H9 (cell line): ENCODE measurements around the gene ARHGAP29. TPM values are rescaled to one million over a fixed set of nuclear protein-coding genes. Genes with fewer than 3 reads are reported as not detected.

ENCODE experiments used
- DNase-seq: peaks from one replicate; pipeline ENCODE4 v3.0.0-alpha.2; 2017
- H2AFZ ChIP-seq: one replicate; pipeline ENCODE4 v1.6.1; 2013; ENCODE audit warnings: mild to moderate bottlenecking, low read length, control low read depth, moderate library complexity
- H2AK5ac ChIP-seq: 2 replicates; pipeline ENCODE4 v1.6.1; 2013; ENCODE audit warnings: low read length, control low read depth, mixed read lengths; ENCODE audit not compliant: insufficient read length
- H2BK120ac ChIP-seq: one replicate; pipeline ENCODE4 v1.6.1; 2013; ENCODE audit warnings: low read depth, mild to moderate bottlenecking, low read length, control low read depth, inconsistent platforms; ENCODE audit not compliant: poor library complexity, severe bottlenecking
- H2BK12ac ChIP-seq: 2 replicates; pipeline ENCODE4 v1.6.1; 2013; ENCODE audit warnings: low read length, control low read depth, mixed read lengths, low read depth; ENCODE audit not compliant: insufficient read length
- H2BK15ac ChIP-seq: 2 replicates; pipeline ENCODE4 v1.6.1; 2013; ENCODE audit warnings: low read depth, low read length, control low read depth
- H2BK20ac ChIP-seq: one replicate; pipeline ENCODE4 v1.6.1; 2013; ENCODE audit warnings: low read depth, mild to moderate bottlenecking, low read length, control low read depth, inconsistent platforms; ENCODE audit not compliant: poor library complexity, severe bottlenecking
- H2BK5ac ChIP-seq: 2 replicates; pipeline ENCODE4 v1.6.1; 2013; ENCODE audit warnings: low read length, control low read depth, mixed read lengths; ENCODE audit not compliant: insufficient read length
- H3K14ac ChIP-seq: 2 replicates; pipeline ENCODE4 v1.6.1; 2013; ENCODE audit warnings: low read length, control low read depth; ENCODE audit not compliant: insufficient read depth
- H3K18ac ChIP-seq: 2 replicates; pipeline ENCODE4 v1.6.1; 2013; ENCODE audit warnings: low read depth, mild to moderate bottlenecking, mixed read lengths, low read length, control low read depth; ENCODE audit not compliant: insufficient read length
- H3K23ac ChIP-seq: 2 replicates; pipeline ENCODE4 v1.6.1; 2013; ENCODE audit warnings: low read length, control low read depth, mixed read lengths, low read depth; ENCODE audit not compliant: insufficient read length
- H3K23me2 ChIP-seq: 2 replicates; pipeline ENCODE4 v1.6.1; 2013; ENCODE audit warnings: low read depth, mild to moderate bottlenecking, mixed read lengths, low read length, control low read depth; ENCODE audit not compliant: insufficient read length, poor library complexity, severe bottlenecking
- H3K27ac ChIP-seq: 2 replicates; pipeline ENCODE4 v1.5.1; 2013; ENCODE audit warnings: low read length, control low read depth, mixed read lengths, low read depth; ENCODE audit not compliant: insufficient read length
- H3K27me3 ChIP-seq: 2 replicates; pipeline ENCODE4 v1.6.1; 2013; ENCODE audit warnings: low read length, control low read depth, inconsistent platforms; ENCODE audit not compliant: insufficient read depth
- H3K4ac ChIP-seq: 2 replicates; pipeline ENCODE4 v1.6.1; 2013; ENCODE audit warnings: low read depth, mild to moderate bottlenecking, control low read depth, inconsistent platforms, low read length, moderate library complexity
- H3K4me1 ChIP-seq: 2 replicates; pipeline ENCODE4 v1.6.1; 2013; ENCODE audit warnings: low read length, control low read depth, inconsistent platforms; ENCODE audit not compliant: insufficient read depth
- H3K4me2 ChIP-seq: 2 replicates; pipeline ENCODE4 v1.6.1; 2013; ENCODE audit warnings: low read length, control low read depth, mixed read lengths; ENCODE audit not compliant: insufficient read length, insufficient read depth
- H3K56ac ChIP-seq: 2 replicates; pipeline ENCODE4 v1.6.1; 2013; ENCODE audit warnings: low read depth, mild to moderate bottlenecking, mixed read lengths, low read length, control low read depth; ENCODE audit not compliant: insufficient read length
- H3K79me1 ChIP-seq: 2 replicates; pipeline ENCODE4 v1.6.1; 2013; ENCODE audit warnings: low read depth, mild to moderate bottlenecking, moderate library complexity, low read length, control low read depth, inconsistent platforms; ENCODE audit not compliant: insufficient read depth, poor library complexity, severe bottlenecking
- H3K79me2 ChIP-seq: 2 replicates; pipeline ENCODE4 v1.6.1; 2013; ENCODE audit warnings: low read length, control low read depth, inconsistent platforms; ENCODE audit not compliant: insufficient read depth
- H3K9ac ChIP-seq: 2 replicates; pipeline ENCODE4 v1.6.1; 2013; ENCODE audit warnings: low read length, control low read depth, mixed read lengths; ENCODE audit not compliant: insufficient read length; ENCODE audit errors: extremely low read depth
- H3K9me3 ChIP-seq: one replicate; pipeline ENCODE4 v1.6.1; 2013; ENCODE audit warnings: low read depth, low read length, inconsistent platforms; ENCODE audit not compliant: control insufficient read depth
- H3T11ph ChIP-seq: one replicate; pipeline ENCODE4 v1.6.1; 2013; ENCODE audit warnings: mild to moderate bottlenecking, low read length, control low read depth, inconsistent platforms
- H4K20me1 ChIP-seq: one replicate; pipeline ENCODE4 v1.6.1; 2013; ENCODE audit not compliant: control insufficient read depth, insufficient read length, insufficient read depth
- H4K5ac ChIP-seq: 2 replicates; pipeline ENCODE4 v1.6.1; 2013; ENCODE audit warnings: low read depth, mild to moderate bottlenecking, mixed read lengths, low read length, control low read depth; ENCODE audit not compliant: insufficient read length
- H4K8ac ChIP-seq: replicated peaks from 2 replicates; pipeline ENCODE4 v1.6.1; 2013; ENCODE audit warnings: low read length, control low read depth, mixed read lengths, low read depth; ENCODE audit not compliant: insufficient read length
- H4K91ac ChIP-seq: 2 replicates; pipeline ENCODE4 v1.6.1; 2013; ENCODE audit warnings: low read depth, mild to moderate bottlenecking, moderate library complexity, mixed read lengths, low read length, control low read depth; ENCODE audit not compliant: insufficient read length
- H3K27ac Mint-ChIP-seq, 3 experiments: 2 replicates in 2 of 3; 3 replicates in 1 of 3; pipeline ENCODE4 v1.8.0; 2020 to 2021; ENCODE audit warnings: mixed read lengths in 3 of 3, mild to moderate bottlenecking in 1 of 3, moderate library complexity in 1 of 3
- H3K27me3 Mint-ChIP-seq: 2 replicates; pipeline ENCODE4 v1.8.0; 2021; ENCODE audit warnings: low read depth, mild to moderate bottlenecking, moderate library complexity, mixed read lengths
- H3K36me3 Mint-ChIP-seq, 3 experiments: 2 replicates in 2 of 3; 3 replicates in 1 of 3; pipeline ENCODE4 v1.8.0; 2020 to 2021; ENCODE audit warnings: low read depth in 3 of 3, mixed read lengths in 3 of 3; ENCODE audit not compliant: insufficient read depth in 1 of 3
- H3K4me1 Mint-ChIP-seq, 2 experiments: 2 replicates each; pipeline ENCODE4 v1.8.0; 2020; ENCODE audit warnings: mixed read lengths in 2 of 2
- H3K4me3 Mint-ChIP-seq, 2 experiments: 2 replicates in 1 of 2; 3 replicates in 1 of 2; pipeline ENCODE4 v1.8.0; 2020 to 2021; ENCODE audit warnings: mild to moderate bottlenecking in 2 of 2, mixed read lengths in 2 of 2, moderate library complexity in 1 of 2
- H3K9me3 Mint-ChIP-seq, 2 experiments: 2 replicates in 1 of 2; 3 replicates in 1 of 2; pipeline ENCODE4 v1.8.0; 2020; ENCODE audit warnings: mild to moderate bottlenecking in 2 of 2, mixed read lengths in 2 of 2, moderate library complexity in 1 of 2
- WGBS: extraction: QIAGEN DNeasy Blood & Tissue Kit; methylation state at CpG from one replicate; pipeline ENCODE4 v1.1.7; 2013; ENCODE audit warnings: missing lambda C conversion rate, low lambda C conversion rate, mixed read lengths; ENCODE audit not compliant: insufficient read length; ENCODE audit errors: extremely low coverage; 5-methylcytosine and 5-hydroxymethylcytosine counted together
- total RNA-seq: library from RNA; stranded (reverse); gene quantifications from 2 replicates; pipeline ENCODE4 v1.2.1, GENCODE V29; 2021
- TF ChIP-seq, protein P1 (sequence below): fragments of 200-600 bp; sonication (generic); conservative IDR thresholded peaks from 3 replicates; pipeline ENCODE4 v1.8.0; 2021; ENCODE audit warnings: antibody characterized with exemption, mild to moderate bottlenecking

ARHGAP29 gene
- total RNA-seq, 1 experiment from 2014 or later = 1.3 TPM

DNA sequence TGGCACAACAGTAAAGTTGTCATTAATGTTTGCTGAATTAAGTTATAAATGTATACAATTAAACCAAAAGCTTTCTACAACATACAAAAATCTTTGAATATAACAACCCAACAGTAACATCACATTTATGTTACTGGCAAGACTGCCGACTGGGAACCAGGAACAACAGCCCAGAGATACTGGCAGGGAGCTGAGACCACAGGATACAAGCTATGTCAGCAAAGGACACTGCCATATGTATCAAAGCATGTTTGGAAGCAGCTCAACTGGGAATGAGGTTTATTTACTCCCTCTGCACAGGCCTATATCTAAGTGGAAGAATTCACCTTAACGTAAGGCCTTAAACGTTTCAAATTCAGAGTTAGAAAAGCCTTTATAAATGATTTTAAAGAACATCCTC is 50.4 kb downstream of the ARHGAP29 start:
- Mint-ChIP-seq H3K4me1 (peaks cover 3 to 5% of the 10 kb centered on the region in 2 experiments; a peak in 3 of 4 replicates), H3K27ac (no peak overlapping the region), H3K9me3 (no peaks in the 10 kb centered on the region), H3K27me3 (no peaks in the 10 kb centered on the region), H3K36me3 (no peaks in the 10 kb centered on the region), H3K4me3 (no peak overlapping the region)
- no CpG with 5 or more reads among the region's 3 CpGs for WGBS
- H3K79me2 ChIP-seq = no peaks in the 10 kb centered on the region
- no peak overlapping the region for H3K18ac ChIP-seq
- no peaks in the 10 kb centered on the region for H3K23me2 ChIP-seq
- H4K8ac ChIP-seq = no peak overlapping the region
- no peak overlapping the region for H2BK12ac ChIP-seq
- no peak overlapping the region for H2BK20ac ChIP-seq
- DNase-seq = no peak
- H2AFZ ChIP-seq = no peak overlapping the region
- H2BK120ac ChIP-seq = no peak overlapping the region
- no peak overlapping the region for H4K5ac ChIP-seq
- no peak overlapping the region for H2BK5ac ChIP-seq
- H2AK5ac ChIP-seq = no peak overlapping the region
- no peak overlapping the region for H3K23ac ChIP-seq
- no peaks in the 10 kb centered on the region for H3K4me1 ChIP-seq
- H3K9me3 ChIP-seq = no peaks in the 10 kb centered on the region
- H3K9ac ChIP-seq = no peak overlapping the region
- H3K79me1 ChIP-seq = no peaks in the 10 kb centered on the region
- H4K20me1 ChIP-seq = no peaks in the 10 kb centered on the region
- TF ChIP-seq, protein P1, sequence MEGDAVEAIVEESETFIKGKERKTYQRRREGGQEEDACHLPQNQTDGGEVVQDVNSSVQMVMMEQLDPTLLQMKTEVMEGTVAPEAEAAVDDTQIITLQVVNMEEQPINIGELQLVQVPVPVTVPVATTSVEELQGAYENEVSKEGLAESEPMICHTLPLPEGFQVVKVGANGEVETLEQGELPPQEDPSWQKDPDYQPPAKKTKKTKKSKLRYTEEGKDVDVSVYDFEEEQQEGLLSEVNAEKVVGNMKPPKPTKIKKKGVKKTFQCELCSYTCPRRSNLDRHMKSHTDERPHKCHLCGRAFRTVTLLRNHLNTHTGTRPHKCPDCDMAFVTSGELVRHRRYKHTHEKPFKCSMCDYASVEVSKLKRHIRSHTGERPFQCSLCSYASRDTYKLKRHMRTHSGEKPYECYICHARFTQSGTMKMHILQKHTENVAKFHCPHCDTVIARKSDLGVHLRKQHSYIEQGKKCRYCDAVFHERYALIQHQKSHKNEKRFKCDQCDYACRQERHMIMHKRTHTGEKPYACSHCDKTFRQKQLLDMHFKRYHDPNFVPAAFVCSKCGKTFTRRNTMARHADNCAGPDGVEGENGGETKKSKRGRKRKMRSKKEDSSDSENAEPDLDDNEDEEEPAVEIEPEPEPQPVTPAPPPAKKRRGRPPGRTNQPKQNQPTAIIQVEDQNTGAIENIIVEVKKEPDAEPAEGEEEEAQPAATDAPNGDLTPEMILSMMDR = no peak
- H3K4me2 ChIP-seq = no peak overlapping the region
- no peak overlapping the region for H4K91ac ChIP-seq
- no peaks in the 10 kb centered on the region for H3K27me3 ChIP-seq
- H3K14ac ChIP-seq = no peak overlapping the region
- no peak overlapping the region for H3K56ac ChIP-seq
- H2BK15ac ChIP-seq = no peak overlapping the region
- no peak overlapping the region for H3T11ph ChIP-seq
- H3K27ac ChIP-seq = no peak overlapping the region
- H3K4ac ChIP-seq = no peak overlapping the region
